NT2/D1 (cell line): ENCODE measurements around the gene RFX6.

Experiments
- SUZ12 ChIP-seq: IDR thresholded peaks from 2 replicates; pipeline ENCODE4 v1.6.1; 2011; ENCODE audit not compliant: insufficient read length, insufficient read depth; ENCODE audit errors: extremely low read depth
- YY1 ChIP-seq: IDR thresholded peaks from 2 replicates; pipeline ENCODE4 v1.6.1; 2011; ENCODE audit not compliant: insufficient read length, insufficient read depth
- ZNF274 ChIP-seq: IDR thresholded peaks from 2 replicates; pipeline ENCODE4 v1.6.1; 2011; ENCODE audit warnings: mild to moderate bottlenecking, low read depth, low read length

DNA sequence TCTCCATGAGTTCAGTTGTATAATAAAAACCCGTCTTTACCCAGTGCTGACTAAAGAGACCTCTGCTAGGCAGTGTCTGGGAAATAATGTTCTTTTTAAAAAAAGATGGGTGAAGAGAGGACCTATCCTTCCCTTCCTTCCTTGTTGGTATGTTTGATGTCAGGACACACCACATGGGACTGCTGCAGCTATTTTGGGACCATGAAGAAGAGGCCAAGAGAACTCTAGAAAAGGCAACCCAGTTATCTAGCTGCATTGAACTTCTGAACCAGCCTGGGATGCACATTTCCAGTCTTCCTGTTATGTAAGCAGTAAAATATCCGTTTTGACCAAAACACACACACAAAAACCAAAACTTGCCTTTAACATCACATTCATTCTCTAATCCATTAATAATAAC is 77.3 kb downstream of the RFX6 start:
- TF ChIP-seq YY1 (no peak), ZNF274 (no peak), SUZ12 (no peak)
